Uterus (tissue), 4 donors: ENCODE data around the gene ADCY5. TPM values are rescaled to one million over a fixed set of nuclear protein-coding genes. Genes with fewer than 3 reads are reported as not detected.

Source experiments
- DNase-seq, 2 donors: peaks; one replicate each; pipeline ENCODE4 v3.0.0-alpha.2; 2019 to 2020
- H3K27ac ChIP-seq, 2 donors: fragments of 200-600 bp; sonication (generic); 1 replicate in 1 of 2; 2 replicates in 1 of 2; pipeline ENCODE4 v1.5.1; 2016 to 2018
- H3K27me3 ChIP-seq, 2 donors: fragments of 200-600 bp; sonication (generic); one replicate each; pipeline ENCODE4 v1.5.1; 2018 to 2019; ENCODE audit warnings: control low read depth in 1 of 2
- H3K36me3 ChIP-seq, 2 donors: fragments of 200-600 bp; sonication (generic); one replicate each; pipeline ENCODE4 v1.5.1; 2019; ENCODE audit warnings: control low read depth in 1 of 2
- H3K4me1 ChIP-seq, 2 donors: fragments of 200-600 bp; sonication (generic); one replicate each; pipeline ENCODE4 v1.5.1; 2018 to 2019; ENCODE audit warnings: control low read depth in 1 of 2
- H3K4me3 ChIP-seq, 2 donors: fragments of 200-600 bp; sonication (generic); 1 replicate in 1 of 2; 2 replicates in 1 of 2; pipeline ENCODE4 v1.5.1; 2018 to 2019; ENCODE audit warnings: mild to moderate bottlenecking in 1 of 2
- H3K9me3 ChIP-seq, 2 donors: fragments of 200-600 bp; sonication (generic); one replicate each; pipeline ENCODE4 v1.5.1; 2019; ENCODE audit warnings: control low read depth in 1 of 2
- POLR2A ChIP-seq, 2 donors: fragments of 450-650 bp; IDR thresholded peaks; one replicate each; pipeline ENCODE4 v1.6.1; 2016; ENCODE audit warnings: antibody characterized with exemption in 2 of 2, mild to moderate bottlenecking in 1 of 2, moderate library complexity in 1 of 2
- intact Hi-C: fragments of 100-400 bp; cut with DNase I; formaldehyde crosslinking; loops from one replicate; pipeline ENCODE4 v1.15.1; 2023; ENCODE audit warnings: low total_unique reads
- total RNA-seq, 4 donors: library from RNA; depleted of rRNA in 3 of 4; stranded (reverse); fragments of >200 nt in 3 of 4; gene quantifications; one replicate each; pipeline versions ENCODE4 v1.1.0 to v1.2.4, GENCODE V29; 2014 to 2023
- TF ChIP-seq, protein P1 (sequence below), 4 experiments: fragments of 200-600 bp in 2 of 4; fragments of 450-650 bp in 2 of 4; sonication (generic) in 2 of 4; IDR thresholded peaks; one replicate each; pipeline ENCODE4 v1.5.1; 2016 to 2019; ENCODE audit warnings: antibody characterized with exemption in 4 of 4, mild to moderate bottlenecking in 2 of 4, moderate library complexity in 1 of 4
- donor health status: DM: yes; HTN: yes; CAD: no.

The ADCY5 gene
- total RNA-seq, 4 donors from 2014 or later, result 21.1 to 43.5 (median 34.7) TPM

DNA sequence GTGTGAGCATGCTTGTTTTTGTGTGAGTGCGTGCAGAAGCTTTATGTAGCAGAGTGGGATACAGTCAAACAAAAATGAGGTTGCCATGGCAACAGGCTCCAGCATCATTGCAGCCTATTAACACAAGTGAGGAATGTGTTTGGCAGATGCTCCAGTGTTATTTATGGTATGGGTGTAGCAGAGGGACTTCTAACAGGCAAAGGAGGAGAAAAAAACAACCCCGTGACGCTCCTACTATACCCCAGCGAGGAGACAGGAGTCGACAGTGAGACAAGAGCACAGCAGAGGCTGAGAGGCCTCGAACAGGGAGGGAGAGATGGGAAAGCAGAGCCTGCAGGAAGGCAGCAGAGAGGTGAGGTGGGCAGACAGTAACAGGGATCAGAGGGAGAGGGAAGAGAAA is 4.9 kb downstream of the ADCY5 start:
- peaks cover 0 to 4% of the 10 kb centered on the region in 2 donors for H3K4me1 ChIP-seq
- no peaks in the 10 kb centered on the region for H3K36me3 ChIP-seq
- TF ChIP-seq, protein P1, sequence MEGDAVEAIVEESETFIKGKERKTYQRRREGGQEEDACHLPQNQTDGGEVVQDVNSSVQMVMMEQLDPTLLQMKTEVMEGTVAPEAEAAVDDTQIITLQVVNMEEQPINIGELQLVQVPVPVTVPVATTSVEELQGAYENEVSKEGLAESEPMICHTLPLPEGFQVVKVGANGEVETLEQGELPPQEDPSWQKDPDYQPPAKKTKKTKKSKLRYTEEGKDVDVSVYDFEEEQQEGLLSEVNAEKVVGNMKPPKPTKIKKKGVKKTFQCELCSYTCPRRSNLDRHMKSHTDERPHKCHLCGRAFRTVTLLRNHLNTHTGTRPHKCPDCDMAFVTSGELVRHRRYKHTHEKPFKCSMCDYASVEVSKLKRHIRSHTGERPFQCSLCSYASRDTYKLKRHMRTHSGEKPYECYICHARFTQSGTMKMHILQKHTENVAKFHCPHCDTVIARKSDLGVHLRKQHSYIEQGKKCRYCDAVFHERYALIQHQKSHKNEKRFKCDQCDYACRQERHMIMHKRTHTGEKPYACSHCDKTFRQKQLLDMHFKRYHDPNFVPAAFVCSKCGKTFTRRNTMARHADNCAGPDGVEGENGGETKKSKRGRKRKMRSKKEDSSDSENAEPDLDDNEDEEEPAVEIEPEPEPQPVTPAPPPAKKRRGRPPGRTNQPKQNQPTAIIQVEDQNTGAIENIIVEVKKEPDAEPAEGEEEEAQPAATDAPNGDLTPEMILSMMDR (IDR thresholded peaks at IDR 0.05), result no peak
- TF ChIP-seq POLR2A (IDR thresholded peaks at IDR 0.05), result no peak
- H3K9me3 ChIP-seq, result no peaks in the 10 kb centered on the region
- no peak overlapping the region for H3K4me3 ChIP-seq
- H3K27ac ChIP-seq, result no peak overlapping the region
- intact Hi-C loops, result no loop called here
- H3K27me3 ChIP-seq, result no peaks in the 10 kb centered on the region
- no peak for DNase-seq

DNA sequence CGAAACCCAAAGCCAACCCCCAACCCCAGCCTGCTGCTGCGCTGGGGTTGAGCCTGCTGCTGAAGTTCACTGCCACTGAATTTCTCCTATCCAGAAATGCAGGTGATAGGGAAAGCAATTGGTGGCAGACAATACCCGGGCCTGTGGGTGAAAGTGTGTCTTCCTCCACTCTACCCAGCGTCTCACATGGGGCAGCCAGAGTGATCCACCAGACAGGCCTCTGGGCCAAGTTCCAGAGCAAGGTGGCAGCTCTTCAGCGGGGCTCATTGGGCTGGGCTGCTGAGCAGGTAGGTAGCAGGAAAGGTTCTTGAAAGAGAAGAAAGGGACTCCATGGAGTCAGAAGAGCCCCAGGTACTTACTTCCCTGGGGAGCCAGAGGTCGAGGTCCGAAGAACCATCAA is 6.0 kb downstream of the ADCY5 start:
- no peak for TF ChIP-seq POLR2A (IDR thresholded peaks at IDR 0.05)
- TF ChIP-seq, protein P1 (IDR thresholded peaks at IDR 0.05), result no peak
- DNase-seq, result no peak
- Histone ChIP-seq H3K36me3 (no peaks in the 10 kb centered on the region), H3K9me3 (no peaks in the 10 kb centered on the region), H3K27me3 (no peaks in the 10 kb centered on the region), H3K4me1 (no peaks in the 10 kb centered on the region), H3K4me3 (no peak overlapping the region), H3K27ac (no peak overlapping the region)
- intact Hi-C loops, result no loop called here

DNA sequence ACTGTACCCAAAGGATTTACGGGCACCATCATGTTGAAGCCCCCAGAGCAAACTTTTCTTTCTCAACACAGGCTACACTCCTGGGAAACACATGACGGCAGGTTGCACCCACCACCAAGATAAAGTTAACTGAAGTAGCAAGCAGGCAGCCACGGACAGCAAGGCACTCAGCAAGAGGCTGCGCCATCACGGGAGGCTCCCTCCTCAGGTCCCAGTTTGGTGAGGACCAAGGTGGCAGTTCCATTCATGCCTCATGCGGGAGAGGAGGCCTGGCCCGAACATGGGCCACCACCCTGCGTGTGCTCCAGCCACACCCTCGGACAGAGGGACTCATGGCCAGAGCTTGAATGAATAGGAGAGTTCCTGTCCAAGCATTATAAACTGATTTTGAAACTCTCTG is 6.8 kb downstream of the ADCY5 start:
- H3K27ac ChIP-seq, result no peak overlapping the region
- no peaks in the 10 kb centered on the region for H3K9me3 ChIP-seq
- TF ChIP-seq POLR2A (IDR thresholded peaks at IDR 0.05), result no peak
- TF ChIP-seq, protein P1 (IDR thresholded peaks at IDR 0.05), result no peak
- intact Hi-C loops, result no loop called here
- H3K27me3 ChIP-seq, result no peaks in the 10 kb centered on the region
- no peak overlapping the region for H3K4me3 ChIP-seq
- no peaks in the 10 kb centered on the region for H3K36me3 ChIP-seq
- no peak for DNase-seq
- H3K4me1 ChIP-seq, result no peaks in the 10 kb centered on the region

DNA sequence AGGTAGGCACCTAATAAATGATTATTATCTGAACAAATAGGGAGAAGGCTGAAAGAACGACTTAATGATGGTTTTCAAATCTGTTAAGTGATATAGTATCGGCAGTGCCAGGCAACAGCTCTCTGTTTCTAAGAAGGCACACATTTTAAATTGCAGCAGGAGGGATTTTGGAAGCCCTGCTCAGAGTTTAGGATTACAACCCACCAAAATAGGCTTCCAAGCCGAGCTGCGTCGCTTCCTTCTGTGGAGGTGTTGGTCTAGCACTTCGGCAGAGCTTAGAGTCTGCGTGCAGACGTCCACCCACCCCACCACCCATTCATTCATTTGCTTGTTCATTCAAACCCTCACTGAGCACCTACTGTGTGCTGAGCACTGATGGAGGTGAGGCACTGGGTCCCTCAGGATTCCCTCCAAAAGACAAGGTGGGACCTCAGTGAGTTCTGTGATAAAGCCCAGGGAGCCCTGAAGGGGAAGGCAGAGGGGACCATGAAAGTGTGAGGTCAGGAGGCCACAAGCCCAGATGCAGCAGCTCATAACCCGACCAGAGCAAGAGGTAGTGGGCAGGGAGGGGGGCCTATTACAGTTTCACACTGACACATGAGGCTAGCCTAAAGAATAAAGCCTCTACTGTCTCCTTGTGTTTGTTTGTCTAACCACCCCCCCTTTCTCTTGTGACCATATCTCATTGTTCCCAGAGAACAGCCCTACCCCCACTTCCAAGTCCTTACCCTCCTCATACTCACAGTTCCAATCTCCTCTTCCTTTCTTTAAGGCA is 8.9 kb downstream of the ADCY5 start:
- Histone ChIP-seq H3K9me3 (no peaks in the 10 kb centered on the region), H3K4me1 (no peaks in the 10 kb centered on the region), H3K4me3 (no peak overlapping the region), H3K27ac (no peak overlapping the region), H3K36me3 (no peaks in the 10 kb centered on the region), H3K27me3 (no peaks in the 10 kb centered on the region)
- no peak for TF ChIP-seq POLR2A (IDR thresholded peaks at IDR 0.05)
- TF ChIP-seq, protein P1 (IDR thresholded peaks at IDR 0.05), result no peak
- no peak for DNase-seq
- intact Hi-C loops, result no loop called here

DNA sequence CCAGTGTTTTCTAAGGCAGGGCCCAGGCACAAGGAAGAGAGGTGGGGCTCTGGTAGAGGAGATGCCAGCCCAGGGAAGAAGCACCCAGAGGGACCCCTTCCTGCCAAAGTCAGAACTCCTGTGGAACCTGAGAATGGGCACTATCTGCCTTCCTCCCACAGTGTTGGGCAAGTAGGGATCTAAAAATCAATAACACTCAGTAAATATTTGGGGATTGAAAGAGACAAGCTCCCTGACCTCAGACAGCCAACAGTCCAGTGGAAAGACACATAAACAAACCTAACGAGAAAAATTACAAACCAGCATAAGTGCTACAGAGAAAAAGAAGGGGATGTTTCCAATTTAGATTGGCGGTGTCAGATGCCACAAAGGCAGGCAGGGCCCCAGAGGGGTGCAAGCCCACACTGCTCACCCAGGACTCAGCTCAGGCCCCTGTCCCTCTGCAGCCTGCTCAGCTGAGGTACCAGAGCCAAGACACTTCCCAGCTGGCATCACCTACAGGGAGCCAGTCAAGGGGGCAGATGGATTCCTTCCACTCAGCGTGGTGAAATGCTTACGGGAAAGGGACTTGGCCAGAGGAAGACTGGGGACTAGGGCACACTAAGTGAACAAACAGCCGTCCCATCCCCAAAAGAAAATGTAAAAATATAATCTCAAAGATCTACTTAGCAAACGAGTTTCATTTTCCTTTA is 15.9 kb downstream of the ADCY5 start:
- no peaks in the 10 kb centered on the region for H3K9me3 ChIP-seq
- H3K36me3 ChIP-seq, result no peaks in the 10 kb centered on the region
- DNase-seq, result no peak
- intact Hi-C loops, result no loop called here
- no peak overlapping the region for H3K4me3 ChIP-seq
- TF ChIP-seq POLR2A (IDR thresholded peaks at IDR 0.05), result no peak
- TF ChIP-seq, protein P1 (IDR thresholded peaks at IDR 0.05), result no peak
- no peaks in the 10 kb centered on the region for H3K4me1 ChIP-seq
- no peak overlapping the region for H3K27ac ChIP-seq
- H3K27me3 ChIP-seq, result no peaks in the 10 kb centered on the region
